ENCODE results near the gene BBS1.
A peak's percentile ranks its signal among the peaks of the same experiment; 100 is the strongest.

Gene BBS1

GRCh38 chr11:66555416-66555815, 45.0 kb downstream of the BBS1 start:
- DNase-seq = no peak

DNA sequence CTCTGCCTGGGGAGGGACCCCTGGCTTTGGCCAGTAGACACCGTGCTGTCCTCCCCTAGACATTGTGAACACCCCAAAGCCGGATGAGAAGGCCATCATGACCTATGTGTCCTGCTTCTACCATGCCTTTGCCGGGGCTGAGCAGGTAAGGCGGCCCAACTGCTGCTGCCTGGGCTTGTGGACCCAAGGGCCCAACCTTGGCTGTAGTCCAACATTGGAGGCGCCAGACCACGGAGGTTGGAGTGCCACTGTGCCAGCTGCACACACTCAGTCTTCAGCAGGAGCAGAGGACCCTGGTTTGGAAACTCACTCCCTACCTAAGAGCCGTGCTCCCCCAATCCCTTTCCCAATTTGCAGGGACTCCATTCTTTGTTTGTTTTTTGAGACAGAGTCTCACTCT, 45.7 kb downstream of the BBS1 start:
- no peak for DNase-seq

GRCh38 chr11:66557733-66558326, 47.4 kb downstream of the BBS1 start:
- no peak for DNase-seq

GRCh38 chr11:66559142-66559865, 48.9 kb downstream of the BBS1 start:
- no peak for DNase-seq

- no peak for DNase-seq
Observed at GRCh38 chr11:66559866-66560676, 49.6 kb downstream of the BBS1 start.

DNA sequence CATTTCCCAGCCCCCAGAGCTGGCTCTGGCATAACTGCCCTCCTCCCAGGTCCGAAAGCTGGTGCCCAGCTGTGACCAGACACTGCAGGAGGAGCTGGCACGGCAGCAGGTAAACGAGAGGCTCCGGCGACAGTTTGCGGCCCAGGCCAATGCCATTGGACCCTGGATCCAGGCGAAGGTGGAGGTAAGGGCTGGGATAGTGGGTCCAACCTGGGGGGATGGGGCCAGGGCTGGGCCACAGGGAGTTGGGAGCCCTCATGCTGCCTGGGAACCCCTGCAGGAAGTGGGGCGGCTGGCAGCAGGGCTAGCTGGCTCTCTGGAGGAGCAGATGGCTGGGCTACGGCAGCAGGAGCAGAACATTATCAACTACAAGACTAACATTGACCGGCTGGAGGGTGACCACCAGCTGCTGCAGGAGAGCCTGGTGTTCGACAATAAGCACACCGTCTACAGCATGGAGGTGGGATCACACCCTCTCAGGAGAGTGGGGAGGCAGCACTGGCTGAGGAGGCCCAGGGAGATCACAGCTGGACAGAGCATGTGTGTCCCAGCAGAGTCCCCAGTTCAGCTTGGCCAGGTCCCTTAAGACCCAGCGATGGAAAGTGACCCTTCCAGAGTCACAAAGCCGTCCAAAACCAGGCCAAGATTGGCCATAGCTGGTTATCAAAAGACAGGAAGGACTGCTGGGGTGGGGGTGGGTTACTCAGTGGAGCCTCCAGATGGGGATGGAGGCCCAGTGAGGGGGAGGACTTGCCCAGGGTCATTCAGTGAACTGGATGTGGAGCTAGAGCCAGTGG, 50.9 kb downstream of the BBS1 start:
- DNase-seq = no peak

DNA sequence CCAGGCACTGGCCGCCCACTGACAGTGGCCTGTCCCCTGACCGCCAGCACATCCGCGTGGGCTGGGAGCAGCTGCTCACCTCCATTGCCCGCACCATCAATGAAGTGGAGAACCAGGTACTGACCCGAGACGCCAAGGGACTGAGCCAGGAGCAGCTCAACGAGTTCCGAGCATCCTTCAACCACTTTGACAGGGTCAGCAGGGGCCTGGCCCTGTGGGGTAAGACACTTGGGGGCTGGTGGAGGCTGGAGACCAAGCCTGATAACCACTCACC, 51.5 kb downstream of the BBS1 start:
- no peak for DNase-seq

DNA sequence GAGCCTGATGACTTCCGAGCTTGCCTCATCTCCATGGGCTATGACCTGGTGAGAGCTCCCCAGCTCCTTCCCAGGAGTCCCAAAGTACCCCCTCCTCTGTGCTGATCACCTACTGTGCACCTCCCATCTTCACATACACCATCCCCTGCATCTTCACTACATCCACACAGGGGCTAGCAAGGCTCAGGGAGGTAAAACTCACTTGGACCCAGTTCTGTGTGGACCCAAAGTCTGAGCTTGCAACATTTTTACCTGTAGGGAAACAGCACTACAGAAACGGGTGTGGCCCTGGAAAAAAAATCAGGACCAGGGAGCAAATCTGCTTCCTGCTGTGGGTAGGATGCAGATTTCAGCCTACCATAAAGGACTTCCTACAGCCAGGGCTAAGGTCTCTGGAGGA, 51.8 kb downstream of the BBS1 start:
- no peak for DNase-seq

GRCh38 chr11:66562907-66563583, 52.6 kb downstream of the BBS1 start:
- no peak for DNase-seq

GRCh38 chr11:66563832-66564231, 53.4 kb downstream of the BBS1 start:
- DNase-seq = no peak

DNA sequence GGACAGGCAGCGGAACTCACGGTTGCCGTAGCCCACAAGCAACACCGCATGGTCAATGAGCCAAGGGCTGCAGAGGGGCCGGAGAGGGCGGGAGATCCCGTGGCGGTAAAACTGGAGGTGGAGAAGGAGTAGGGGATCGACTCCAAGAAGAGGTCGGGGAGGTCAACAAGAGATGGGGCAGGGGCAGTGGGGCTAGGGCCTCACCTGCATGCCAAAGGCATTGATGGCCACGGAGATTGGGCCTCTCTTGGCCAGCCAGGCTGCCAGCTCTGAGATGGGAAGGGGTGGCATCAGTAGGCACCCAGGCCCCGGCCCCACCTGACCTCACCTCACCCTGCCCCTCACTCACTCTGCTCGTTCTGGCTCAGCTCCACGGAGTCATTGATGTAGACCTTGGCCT, 54.1 kb downstream of the BBS1 start:
- no peak for DNase-seq

- DNase-seq = no peak
Observed at GRCh38 chr11:66564984-66565383, 54.5 kb downstream of the BBS1 start.

DNA sequence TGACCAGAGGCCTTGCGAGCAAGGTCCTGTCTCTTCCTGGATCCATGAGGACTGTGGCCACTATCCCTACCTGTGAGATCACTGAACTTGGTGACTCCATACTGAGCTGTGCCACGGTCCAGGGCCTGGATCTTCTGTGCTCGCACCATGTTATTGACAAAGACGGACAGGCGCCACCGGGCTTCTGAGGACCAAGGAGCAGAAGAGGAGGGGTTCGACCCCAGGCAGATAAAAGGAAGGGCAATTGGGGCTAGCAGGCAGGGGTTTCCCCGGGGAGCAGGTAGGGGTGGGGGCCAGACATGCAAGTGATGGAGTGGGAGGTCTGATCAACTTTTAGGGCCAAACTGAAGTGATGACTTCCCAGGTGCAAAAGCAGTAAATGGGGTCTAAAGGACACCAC, 55.8 kb downstream of the BBS1 start:
- no peak for DNase-seq

DNA sequence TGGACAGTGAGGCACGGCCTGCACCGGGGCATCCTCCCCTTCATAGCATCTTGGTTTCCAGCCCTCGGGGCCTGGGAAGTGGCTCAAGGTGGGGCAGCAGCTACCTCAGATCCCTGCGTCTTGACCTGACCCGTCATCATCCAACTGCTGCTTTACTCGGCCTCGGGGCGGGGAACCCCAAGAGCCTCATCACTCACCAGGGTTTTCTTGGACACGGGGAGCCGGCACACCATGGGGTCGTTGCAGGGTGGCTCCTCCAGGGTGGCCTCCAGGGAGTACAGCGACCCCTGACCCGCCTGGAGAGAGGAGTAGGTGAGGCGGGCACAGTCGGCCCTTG, 57.3 kb downstream of the BBS1 start:
- DNase-seq = no peak

DNA sequence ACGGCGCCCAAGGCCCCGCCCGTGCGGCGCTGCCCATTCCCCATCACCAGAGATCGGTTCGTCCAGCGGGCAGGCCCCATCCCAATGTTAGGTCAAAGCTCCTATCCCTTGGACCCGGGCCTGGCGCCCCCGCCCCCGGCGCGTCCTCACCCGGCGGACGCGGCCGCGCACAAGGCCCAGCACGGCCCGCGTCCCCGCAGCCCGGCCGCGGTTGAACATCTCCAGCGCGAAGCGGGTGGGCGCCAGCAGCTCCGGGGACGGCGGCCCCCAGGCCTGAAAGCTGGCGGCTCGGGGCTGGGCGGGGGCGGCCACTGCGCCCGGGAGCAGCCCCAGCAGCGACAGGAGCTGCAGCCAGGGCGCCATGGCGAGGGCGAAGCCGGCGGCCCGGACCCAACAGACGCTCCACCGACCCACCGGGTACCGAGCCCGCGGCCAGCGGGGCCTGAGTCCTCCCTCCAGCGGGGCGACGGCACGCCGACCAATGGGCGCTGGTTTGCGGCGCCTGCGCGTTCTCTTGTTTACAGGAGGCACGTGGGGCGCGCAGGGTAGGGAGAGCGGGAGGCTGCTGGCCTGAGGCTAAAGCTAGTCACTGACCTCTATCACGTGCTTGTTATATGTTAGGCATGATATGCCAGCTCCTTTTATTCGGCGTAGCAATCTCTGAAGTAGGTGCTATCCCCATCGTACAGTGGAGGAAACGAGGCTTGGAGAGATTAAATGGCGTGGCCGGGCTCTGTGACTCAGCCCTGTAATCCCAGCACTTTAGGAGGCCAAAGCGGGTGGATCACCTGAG, 57.9 kb downstream of the BBS1 start, which contains the start of gene CTSF:
TSS of gene CTSF (minus strand) at position 483 of the 793 bp plus-strand sequence. CDS start at position 363, 120 bp downstream.
- DNase-seq = peak; percentile 72

DNA sequence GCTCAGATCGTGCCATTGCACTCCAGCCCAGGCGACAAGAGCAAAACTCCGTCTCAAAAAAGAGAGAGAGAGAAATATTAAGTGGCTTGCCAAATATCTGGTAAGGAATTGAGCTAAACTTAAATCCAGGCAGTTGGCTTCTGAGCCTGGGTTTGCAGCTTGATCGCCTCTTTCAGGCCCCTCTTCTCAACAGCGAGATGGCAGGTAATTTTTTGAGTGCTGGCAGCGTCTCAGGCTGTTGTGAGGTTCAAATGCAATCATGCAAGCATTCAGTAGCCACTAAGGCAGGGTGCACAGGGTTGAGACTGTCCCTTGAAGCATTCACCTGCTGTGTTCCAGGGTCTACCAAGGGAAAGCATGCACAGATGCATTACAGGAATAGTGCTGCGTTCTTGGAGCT, 58.6 kb downstream of the BBS1 start:
- no peak for DNase-seq

DNA sequence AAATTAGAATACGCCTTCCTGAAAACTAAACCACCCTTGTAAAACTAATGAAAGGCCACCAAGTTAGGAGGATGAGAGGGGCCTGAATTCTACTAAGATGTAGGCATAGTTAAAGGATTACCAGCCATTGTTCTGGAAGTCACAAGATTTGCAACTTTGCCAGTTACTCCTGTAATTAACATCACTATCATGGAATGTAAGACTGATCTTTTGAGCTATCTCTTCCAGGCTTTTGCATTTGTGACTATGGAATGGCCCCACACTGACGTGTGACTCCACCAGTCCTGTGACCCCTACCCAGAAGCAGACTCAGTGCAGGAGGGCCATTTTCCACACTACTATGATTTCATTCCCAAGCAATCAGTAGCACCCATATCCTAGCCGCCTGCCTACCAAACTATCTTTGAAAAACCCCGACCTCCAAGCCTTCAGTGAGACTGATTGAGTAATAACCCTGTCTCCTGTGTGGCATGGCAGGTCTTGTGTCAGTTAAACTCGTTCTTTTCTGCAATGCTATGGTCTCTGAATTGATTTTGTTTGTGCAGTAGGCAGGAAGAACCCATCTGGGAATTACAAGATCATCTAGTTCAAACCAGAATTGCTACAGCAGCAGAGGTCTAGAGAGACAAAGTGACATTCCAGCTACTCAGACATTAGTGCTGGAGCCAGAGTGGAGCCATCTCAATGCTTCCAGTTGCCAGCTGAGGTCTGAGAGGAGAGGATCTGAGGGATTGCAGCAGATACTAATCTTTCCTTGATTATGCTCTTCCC, 59.8 kb downstream of the BBS1 start:
- no peak for DNase-seq

- DNase-seq = no peak
Observed at GRCh38 chr11:66570850-66571180, 60.4 kb downstream of the BBS1 start.

DNA sequence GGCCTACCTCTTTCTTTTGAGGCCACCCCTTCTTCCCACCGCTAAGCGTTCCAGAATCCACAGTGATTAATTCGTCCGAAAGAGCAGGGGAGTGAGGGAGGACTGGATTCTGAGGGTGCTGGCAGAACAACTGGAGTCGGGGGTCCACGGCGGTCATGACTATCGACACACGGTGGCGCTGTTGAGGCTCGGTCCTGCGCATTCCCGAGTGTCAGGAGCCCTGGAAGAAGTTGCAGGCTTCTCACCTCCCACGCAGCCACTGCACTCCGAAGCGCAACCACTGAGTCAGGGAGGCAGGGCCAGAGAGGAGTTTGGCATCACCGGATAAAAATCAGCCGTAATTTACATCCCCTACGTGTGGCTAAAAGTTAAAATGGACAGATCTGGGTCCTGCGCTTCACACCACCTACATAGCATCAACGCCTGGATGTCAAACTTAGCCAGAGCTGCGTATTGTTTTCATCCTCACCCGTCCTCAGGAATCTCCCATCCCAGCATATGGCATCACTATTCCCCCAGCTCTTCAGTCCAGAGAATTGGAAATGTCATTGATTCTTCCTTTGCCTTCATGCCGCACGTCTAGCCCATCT, 68.7 kb downstream of the BBS1 start:
- peak; percentile 67 for DNase-seq

- DNase-seq = no peak
Observed at GRCh38 chr11:66580803-66581202, 70.4 kb downstream of the BBS1 start.

DNA sequence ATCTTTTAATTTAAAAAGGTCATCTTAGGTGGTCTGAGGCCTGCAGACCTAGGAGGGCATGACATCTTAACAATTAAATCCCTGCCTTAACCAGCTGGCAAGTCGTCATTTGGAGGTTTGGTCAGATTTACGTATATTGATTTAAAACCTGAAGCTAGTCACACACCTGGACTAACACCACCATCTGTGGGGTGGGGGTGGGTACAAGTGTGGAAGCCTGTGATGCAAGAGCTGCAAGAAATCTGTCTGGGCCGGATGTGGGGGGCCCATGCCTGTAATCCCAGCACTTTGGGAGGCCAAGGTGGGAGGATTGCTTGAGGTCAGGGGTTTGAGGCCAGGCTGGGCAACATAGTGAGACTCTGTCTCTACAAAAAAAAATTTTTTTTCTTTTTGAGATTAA, 70.8 kb downstream of the BBS1 start:
- no peak for DNase-seq

Data from NCI-H1092 (cell line).